Mucosa of rectum (tissue), 2 donors: Measurements from ENCODE around the gene TMC6.
"Not testable (repeated sequence)": the region's sequence is repeated elsewhere in the genome, so short reads cannot be mapped to it uniquely, and the experiment has no call there.

Experiments used
- H3K27ac ChIP-seq, 2 donors: one replicate each; pipeline ENCODE4 v1.7.0; 2013; ENCODE audit warnings: inconsistent platforms in 2 of 2, low read depth in 2 of 2, low read length in 2 of 2
- H3K27me3 ChIP-seq, 2 donors: one replicate each; pipeline ENCODE4 v1.7.0; 2013; ENCODE audit warnings: low read length in 2 of 2; ENCODE audit not compliant: control insufficient read depth in 2 of 2, insufficient read depth in 2 of 2
- H3K36me3 ChIP-seq, 2 donors: one replicate each; pipeline ENCODE4 v1.7.0; 2013; ENCODE audit warnings: low read length in 2 of 2; ENCODE audit not compliant: control insufficient read depth in 2 of 2, insufficient read depth in 2 of 2
- H3K4me1 ChIP-seq, 2 donors: one replicate each; pipeline ENCODE4 v1.7.0; 2013; ENCODE audit warnings: low read length in 2 of 2, mild to moderate bottlenecking in 1 of 2; ENCODE audit not compliant: control insufficient read depth in 2 of 2, insufficient read depth in 2 of 2
- H3K4me3 ChIP-seq, 2 donors: one replicate each; pipeline ENCODE4 v1.7.0; 2013; ENCODE audit warnings: low read length in 2 of 2
- H3K9ac ChIP-seq, 2 donors: one replicate each; pipeline ENCODE4 v1.7.0; 2013; ENCODE audit warnings: low read length in 2 of 2, low read depth in 1 of 2, mild to moderate bottlenecking in 1 of 2
- H3K9me3 ChIP-seq, 2 donors: one replicate each; pipeline ENCODE4 v1.7.0; 2013; ENCODE audit warnings: low read length in 2 of 2; ENCODE audit not compliant: control insufficient read depth in 2 of 2
- donor health status: healthy.
- donor health status: Normal muscosa, but diverticular disease.

TMC6 gene

GRCh38 chr17:78069695-78070094 lies 58.9 kb downstream of the TMC6 start:
- H3K4me1 ChIP-seq = no peaks in the 10 kb centered on the region
- H3K4me3 ChIP-seq = no peak overlapping the region
- H3K27ac ChIP-seq = no peak overlapping the region
- no peaks in the 10 kb centered on the region for H3K27me3 ChIP-seq
- no peak overlapping the region for H3K9ac ChIP-seq
- peaks cover 26 to 48% of the 10 kb centered on the region in 2 donors for H3K36me3 ChIP-seq
- no peaks in the 10 kb centered on the region for H3K9me3 ChIP-seq

DNA sequence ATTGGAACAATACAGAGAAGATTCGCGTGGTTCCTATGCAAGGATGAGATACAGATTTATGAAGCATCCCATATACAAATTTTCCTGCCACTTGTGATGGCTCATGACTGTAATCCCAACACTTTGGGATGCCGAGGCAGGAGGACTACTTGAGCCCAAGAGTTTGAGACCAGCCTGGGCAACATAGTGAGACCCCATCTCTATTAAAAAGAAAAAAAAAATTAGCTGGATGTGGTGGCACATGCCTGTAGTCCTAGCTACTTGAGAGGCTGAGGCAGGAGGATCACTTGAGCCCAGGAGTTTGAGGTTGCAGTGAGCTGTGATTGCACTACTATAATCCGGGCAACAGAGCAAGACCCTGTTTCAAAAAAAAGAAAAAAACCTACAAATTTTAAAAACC lies 61.6 kb downstream of the TMC6 start:
- not testable (repeated sequence) for H3K27me3 ChIP-seq, H3K4me3 ChIP-seq, H3K27ac ChIP-seq, H3K4me1 ChIP-seq, H3K9ac ChIP-seq, H3K9me3 ChIP-seq
- peaks cover 4 to 22% of the 10 kb centered on the region in 2 donors for H3K36me3 ChIP-seq

DNA sequence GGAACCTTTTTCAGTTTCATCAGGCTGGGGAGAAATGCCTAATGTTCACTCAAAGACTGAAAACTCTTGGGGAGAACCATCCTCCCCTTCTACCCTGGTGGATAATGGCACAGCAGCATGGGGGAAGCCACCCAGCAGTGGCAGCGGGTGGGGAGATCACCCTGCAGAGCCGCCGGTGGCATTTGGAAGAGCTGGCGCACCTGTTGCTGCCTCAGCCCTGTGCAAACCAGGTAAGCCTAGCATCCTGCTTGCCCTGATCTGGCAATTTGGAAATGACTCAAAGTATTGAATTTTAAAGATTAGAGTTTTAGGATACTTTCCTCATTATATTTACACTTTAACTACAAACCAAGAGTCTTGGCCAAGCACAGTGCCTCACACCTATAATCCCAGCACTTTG lies 63.8 kb downstream of the TMC6 start:
- no peak overlapping the region for H3K27ac ChIP-seq
- H3K9ac ChIP-seq = no peak overlapping the region
- H3K9me3 ChIP-seq = no peaks in the 10 kb centered on the region
- no peaks in the 10 kb centered on the region for H3K27me3 ChIP-seq
- H3K36me3 ChIP-seq = peaks cover 4 to 11% of the 10 kb centered on the region in 2 donors
- no peak overlapping the region for H3K4me3 ChIP-seq
- H3K4me1 ChIP-seq = no peaks in the 10 kb centered on the region

GRCh38 chr17:78063489-78063888 lies 65.1 kb downstream of the TMC6 start:
- no peaks in the 10 kb centered on the region for H3K27me3 ChIP-seq
- H3K4me3 ChIP-seq = no peak overlapping the region
- no peaks in the 10 kb centered on the region for H3K4me1 ChIP-seq
- no peak overlapping the region for H3K27ac ChIP-seq
- H3K9me3 ChIP-seq = no peaks in the 10 kb centered on the region
- peaks cover 4 to 5% of the 10 kb centered on the region in 2 donors for H3K36me3 ChIP-seq
- no peak overlapping the region for H3K9ac ChIP-seq

- H3K27me3 ChIP-seq = no peaks in the 10 kb centered on the region
- H3K4me1 ChIP-seq = peaks cover 0 to 4% of the 10 kb centered on the region in 2 donors
- H3K27ac ChIP-seq = no peak overlapping the region
- peaks cover under 1% of the 10 kb centered on the region in 2 donors for H3K36me3 ChIP-seq
- H3K9me3 ChIP-seq = no peaks in the 10 kb centered on the region
- no peak overlapping the region for H3K4me3 ChIP-seq
- no peak overlapping the region for H3K9ac ChIP-seq
Observed at GRCh38 chr17:78062596-78062995, 66.0 kb downstream of the TMC6 start.
